IMR-90 (cell line): ENCODE results near the gene RAB14. TPM values are rescaled to one million over a fixed set of nuclear protein-coding genes. Genes with fewer than 3 reads are reported as not detected.

Experiments used
- ATAC-seq: fragments of 200-7000 bp; cut with Tn5 transposase; 2 replicates; pipeline ENCODE4 v1.9.1; 2020; ENCODE audit warnings: low read depth, mild to moderate bottlenecking, moderate library complexity
- BruUV-seq: library from RNA; stranded (reverse); fragments of 400-500 nt; replicated peaks from 2 replicates; lab custom pipeline; 2021; lab: Mats Ljungman, UMichigan
- CTCF ChIA-PET: fragments of 300-600 bp; formaldehyde crosslinking; extraction: SDS; loops from one replicate; lab custom pipeline; 2021; ENCODE audit warnings: antibody characterized with exemption; lab: Yijun Ruan, JAX
- POLR2A ChIA-PET: fragments of 300-600 bp; sonication (Branson Sonifier 250); formaldehyde crosslinking; loops from one replicate; lab custom pipeline; 2022; ENCODE audit warnings: antibody characterized with exemption; ENCODE audit not compliant: unreplicated experiment; lab: Charles Lee
- DNase-seq: peaks from one replicate; pipeline ENCODE4 v3.0.0; 2013
- H2AFZ ChIP-seq: replicated peaks from 2 replicates; pipeline ENCODE3; 2013; ENCODE audit warnings: low read length, mild to moderate bottlenecking; ENCODE audit not compliant: poor library complexity
- H2AK5ac ChIP-seq: 2 replicates; pipeline ENCODE4 v1.6.1; 2013; ENCODE audit warnings: low read depth, low read length, inconsistent platforms
- H2AK9ac ChIP-seq: replicated peaks from 2 replicates; pipeline ENCODE3; 2013; ENCODE audit warnings: mild to moderate bottlenecking, low read depth, low read length, moderate library complexity; ENCODE audit not compliant: poor library complexity
- H2BK120ac ChIP-seq: 2 replicates; pipeline ENCODE4 v1.6.1; 2013; ENCODE audit warnings: low read depth, low read length, inconsistent platforms
- H2BK15ac ChIP-seq: 3 replicates; pipeline ENCODE4 v1.6.1; 2013; ENCODE audit warnings: low read depth, low read length, inconsistent platforms
- H2BK20ac ChIP-seq: 2 replicates; pipeline ENCODE4 v1.6.1; 2013; ENCODE audit warnings: low read depth, mild to moderate bottlenecking, inconsistent platforms, low read length, moderate library complexity
- H2BK5ac ChIP-seq: 2 replicates; pipeline ENCODE4 v1.6.1; 2013; ENCODE audit warnings: mild to moderate bottlenecking, low read depth, low read length, inconsistent platforms; ENCODE audit not compliant: poor library complexity, severe bottlenecking
- H3K14ac ChIP-seq: replicated peaks from 2 replicates; pipeline ENCODE4 v1.6.1; 2013; ENCODE audit warnings: low read depth, low read length, inconsistent platforms
- H3K18ac ChIP-seq: 2 replicates; pipeline ENCODE4 v1.6.1; 2013; ENCODE audit warnings: low read depth, low read length, control low read depth
- H3K23ac ChIP-seq: 2 replicates; pipeline ENCODE4 v1.6.1; 2013; ENCODE audit warnings: low read depth, low read length, inconsistent platforms
- H3K27ac ChIP-seq: 2 replicates; pipeline ENCODE4 v1.5.1; 2013; ENCODE audit warnings: mild to moderate bottlenecking, control low read depth, low read length; ENCODE audit not compliant: insufficient read depth
- H3K27me3 ChIP-seq: 2 replicates; pipeline ENCODE4 v1.6.1; 2013; ENCODE audit warnings: low read length; ENCODE audit not compliant: control insufficient read depth, insufficient read depth
- H3K36me3 ChIP-seq: 2 replicates; pipeline ENCODE4 v1.6.1; 2013; ENCODE audit warnings: low read length, mixed read lengths; ENCODE audit not compliant: control insufficient read depth, insufficient read depth
- H3K4ac ChIP-seq: 2 replicates; pipeline ENCODE4 v1.6.1; 2013; ENCODE audit warnings: low read depth, low read length, inconsistent platforms
- H3K4me1 ChIP-seq: 2 replicates; pipeline ENCODE4 v1.6.1; 2013; ENCODE audit warnings: low read length, mixed read lengths; ENCODE audit not compliant: control insufficient read depth, insufficient read depth
- H3K4me2 ChIP-seq: 2 replicates; pipeline ENCODE4 v1.6.1; 2013; ENCODE audit warnings: low read depth, mild to moderate bottlenecking, control low read depth, low read length, moderate library complexity
- H3K4me3 ChIP-seq: 2 replicates; pipeline ENCODE4 v1.5.1; 2013; ENCODE audit warnings: low read depth, mild to moderate bottlenecking, control low read depth, low read length, moderate library complexity; ENCODE audit not compliant: insufficient read depth
- H3K56ac ChIP-seq: 2 replicates; pipeline ENCODE4 v1.6.1; 2013; ENCODE audit warnings: low read length, inconsistent platforms; ENCODE audit not compliant: insufficient read depth; ENCODE audit errors: extremely low read depth
- H3K79me1 ChIP-seq, 2 experiments: 2 replicates each; pipeline ENCODE4 v1.6.1; 2013; ENCODE audit warnings: low read length in 2 of 2, inconsistent platforms in 1 of 2, low read depth in 1 of 2
- H3K9ac ChIP-seq: 2 replicates; pipeline ENCODE4 v1.6.1; 2013; ENCODE audit warnings: low read depth, low read length, control low read depth
- H3K9me1 ChIP-seq: 2 replicates; pipeline ENCODE4 v1.6.1; 2013; ENCODE audit warnings: low read length, inconsistent platforms; ENCODE audit not compliant: insufficient read depth
- H3K9me3 ChIP-seq: 2 replicates; pipeline ENCODE4 v1.6.1; 2013; ENCODE audit warnings: low read length; ENCODE audit not compliant: control insufficient read depth, insufficient read depth
- H4K20me1 ChIP-seq: 2 replicates; pipeline ENCODE4 v1.6.1; 2013; ENCODE audit warnings: low read length, inconsistent platforms; ENCODE audit not compliant: insufficient read depth
- H4K5ac ChIP-seq: 2 replicates; pipeline ENCODE4 v1.6.1; 2013; ENCODE audit warnings: mild to moderate bottlenecking, low read depth, low read length, control low read depth
- H4K8ac ChIP-seq, 2 experiments: 2 replicates each; pipeline ENCODE4 v1.6.1; 2013; ENCODE audit warnings: low read depth in 2 of 2, low read length in 2 of 2, control low read depth in 1 of 2, inconsistent platforms in 1 of 2
- H4K91ac ChIP-seq: 2 replicates; pipeline ENCODE4 v1.6.1; 2013; ENCODE audit warnings: low read depth, low read length, inconsistent platforms; ENCODE audit not compliant: insufficient read depth
- CHD1 ChIP-seq: IDR thresholded peaks from 2 replicates; pipeline ENCODE4 v1.6.1; 2012; ENCODE audit warnings: low read depth, low read length, improper control_type of control experiment
- FOS ChIP-seq: fragments of 150-350 bp; IDR thresholded peaks from 2 replicates; pipeline ENCODE4 v1.6.1; 2016; ENCODE audit warnings: low read depth, low read length
- MAFK ChIP-seq: IDR thresholded peaks from 2 replicates; pipeline ENCODE4 v1.6.1; 2012; ENCODE audit warnings: low read depth, low read length, improper control_type of control experiment
- MAZ ChIP-seq: IDR thresholded peaks from 2 replicates; pipeline ENCODE4 v1.6.1; 2012; ENCODE audit warnings: low read depth, mild to moderate bottlenecking, low read length, improper control_type of control experiment, moderate library complexity, borderline replicate concordance
- RCOR1 ChIP-seq: IDR thresholded peaks from 2 replicates; pipeline ENCODE4 v1.6.1; 2012; ENCODE audit warnings: mild to moderate bottlenecking, low read length, improper control_type of control experiment; ENCODE audit not compliant: insufficient replicate concordance
- SMC3 ChIP-seq: fragments of 150-350 bp; IDR thresholded peaks from 2 replicates; pipeline ENCODE4 v1.6.1; 2016; ENCODE audit warnings: low read depth, mild to moderate bottlenecking, antibody characterized with exemption, low read length, moderate library complexity
- dilution Hi-C: fragments of 300-500 bp; cut with HindIII; formaldehyde crosslinking; loops from one replicate; pipeline ENCODE4 v1.14.3; 2018; ENCODE audit warnings: low sequenced_read_pairs; ENCODE audit not compliant: unreplicated experiment
- in situ Hi-C: fragments of 300-500 bp; cut with MboI; formaldehyde crosslinking; loops from 3 replicates; pipeline ENCODE4 v1.14.3; 2019; ENCODE audit warnings: low sequenced_read_pairs, inconsistent platforms, mixed read lengths
- intact Hi-C: fragments of 100-400 bp; cut with micrococcal nuclease; formaldehyde crosslinking; loops from 2 replicates; pipeline ENCODE4 v1.10.0; 2022
- polyA plus RNA-seq, 3 experiments: library from polyadenylated mRNA; depleted of rRNA; stranded (reverse); fragments of >200 nt; gene quantifications; 2 replicates each; pipeline ENCODE4 v1.2.3, GENCODE V29; 2012; ENCODE audit warnings: low replicate concordance in 1 of 3
- total RNA-seq: library from RNA; depleted of rRNA; stranded (reverse); fragments of >200 nt; gene quantifications from 2 replicates; pipeline ENCODE4 v1.2.3, GENCODE V29; 2012
- TF ChIP-seq, protein P1 (sequence below): fragments of 150-350 bp; IDR thresholded peaks from 2 replicates; pipeline ENCODE4 v1.6.1; 2017; ENCODE audit warnings: mild to moderate bottlenecking, antibody characterized with exemption, low read length, low read depth
- TF ChIP-seq, protein P2 (sequence below): fragments of 150-350 bp; IDR thresholded peaks from 2 replicates; pipeline ENCODE4 v1.6.1; 2016; ENCODE audit warnings: low read depth, mild to moderate bottlenecking, low read length, moderate library complexity, borderline replicate concordance

Gene RAB14
- total and polyA plus RNA-seq, 2 of the 4 experiments (the other 2 are of a cell fraction) = 20.1 to 29.3 TPM

DNA sequence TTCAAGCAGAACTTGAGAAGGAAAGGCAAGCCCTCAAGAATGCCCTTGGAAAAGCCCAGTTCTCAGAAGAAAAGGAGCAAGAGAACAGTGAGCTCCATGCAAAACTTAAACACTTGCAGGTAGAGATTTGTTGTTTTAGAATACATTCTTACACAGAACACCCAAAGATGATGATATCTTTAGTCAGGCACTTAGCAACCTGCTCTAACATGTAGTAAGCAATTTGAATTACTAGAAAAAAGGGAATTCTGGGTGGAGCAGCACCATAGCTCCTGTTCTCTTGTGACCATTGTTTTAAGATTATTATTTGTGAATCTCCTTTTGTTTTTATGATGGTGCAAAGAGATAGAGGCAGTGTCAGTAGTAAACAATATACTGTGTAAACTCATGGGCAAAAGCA, 63.1 kb downstream of the RAB14 start:
- Histone ChIP-seq H3K9me1 (0 out of 2 replicates have a peak, but pooled peaks cover 6% of the 10 kb centered on the region), H3K18ac (no peak overlapping the region), H4K91ac (no peak overlapping the region), H3K4me1 (no peaks in the 10 kb centered on the region), H4K8ac (no peak overlapping the region), H3K9me3 (no peaks in the 10 kb centered on the region), H3K27ac (no peak overlapping the region), H3K27me3 (no peaks in the 10 kb centered on the region), H3K23ac (no peak overlapping the region), H4K5ac (no peak overlapping the region), H3K79me1 (no peaks in the 10 kb centered on the region; a peak in 1 of 4 replicates), H2BK20ac (no peak overlapping the region), H3K14ac (no peak overlapping the region), H3K4me3 (no peak overlapping the region), H2AK9ac (no peak overlapping the region), H2AK5ac (no peak overlapping the region), H3K4ac (no peak overlapping the region), H3K4me2 (no peak overlapping the region), H2BK120ac (no peak overlapping the region), H3K56ac (no peak overlapping the region), H3K36me3 (peaks cover 11% of the 10 kb centered on the region), H4K20me1 (no peaks in the 10 kb centered on the region), H2BK15ac (no peak overlapping the region), H3K9ac (no peak overlapping the region), H2AFZ (no peak overlapping the region), H2BK5ac (no peak overlapping the region)
- in situ Hi-C loops (no loop called here), intact Hi-C loops (no loop called here), dilution Hi-C loops (no loop called here)
- BruUV-seq = no TSS peak
- ATAC-seq (no peak), DNase-seq (no peak)
- no peak for TF ChIP-seq SMC3
- no peak for TF ChIP-seq MAFK
- TF ChIP-seq, protein P1, sequence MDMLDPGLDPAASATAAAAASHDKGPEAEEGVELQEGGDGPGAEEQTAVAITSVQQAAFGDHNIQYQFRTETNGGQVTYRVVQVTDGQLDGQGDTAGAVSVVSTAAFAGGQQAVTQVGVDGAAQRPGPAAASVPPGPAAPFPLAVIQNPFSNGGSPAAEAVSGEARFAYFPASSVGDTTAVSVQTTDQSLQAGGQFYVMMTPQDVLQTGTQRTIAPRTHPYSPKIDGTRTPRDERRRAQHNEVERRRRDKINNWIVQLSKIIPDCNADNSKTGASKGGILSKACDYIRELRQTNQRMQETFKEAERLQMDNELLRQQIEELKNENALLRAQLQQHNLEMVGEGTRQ = no peak
- no peak for TF ChIP-seq MAZ
- TF ChIP-seq RCOR1 = no peak
- TF ChIP-seq, protein P2, sequence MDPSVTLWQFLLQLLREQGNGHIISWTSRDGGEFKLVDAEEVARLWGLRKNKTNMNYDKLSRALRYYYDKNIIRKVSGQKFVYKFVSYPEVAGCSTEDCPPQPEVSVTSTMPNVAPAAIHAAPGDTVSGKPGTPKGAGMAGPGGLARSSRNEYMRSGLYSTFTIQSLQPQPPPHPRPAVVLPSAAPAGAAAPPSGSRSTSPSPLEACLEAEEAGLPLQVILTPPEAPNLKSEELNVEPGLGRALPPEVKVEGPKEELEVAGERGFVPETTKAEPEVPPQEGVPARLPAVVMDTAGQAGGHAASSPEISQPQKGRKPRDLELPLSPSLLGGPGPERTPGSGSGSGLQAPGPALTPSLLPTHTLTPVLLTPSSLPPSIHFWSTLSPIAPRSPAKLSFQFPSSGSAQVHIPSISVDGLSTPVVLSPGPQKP = no peak
- TF ChIP-seq CHD1 = no peak
- TF ChIP-seq FOS = no peak
- ChIA-PET POLR2A (no interaction called here), CTCF (no interaction called here)
